Astrocyte (in vitro differentiated cells and primary cell): ENCODE results near the gene PKDCC.

Experiments used
- CTCF ChIP-seq: IDR thresholded peaks from 2 replicates; pipeline ENCODE4 v1.5.1; 2011; ENCODE audit warnings: low read depth, mild to moderate bottlenecking, inconsistent platforms, low read length, moderate library complexity; ENCODE audit not compliant: insufficient read depth
- EZH2 ChIP-seq: IDR thresholded peaks from 2 replicates; pipeline ENCODE4 v1.6.1; 2012; ENCODE audit warnings: mild to moderate bottlenecking, low read length, inconsistent platforms; ENCODE audit not compliant: insufficient read depth

GRCh38 chr2:42050703-42051542 is 3.1 kb downstream of the PKDCC start:
- TF ChIP-seq CTCF (no peak), EZH2 (no peak)
